GM18502 (cell line): ENCODE measurements around the gene BHLHE23.

Experiments used
- ATAC-seq: cut with Tn5 transposase; IDR thresholded peaks from one replicate; pipeline ENCODE4 v1.9.1; 2021; ENCODE audit warnings: mild to moderate bottlenecking; ENCODE audit not compliant: unreplicated experiment, poor library complexity

The BHLHE23 gene

DNA sequence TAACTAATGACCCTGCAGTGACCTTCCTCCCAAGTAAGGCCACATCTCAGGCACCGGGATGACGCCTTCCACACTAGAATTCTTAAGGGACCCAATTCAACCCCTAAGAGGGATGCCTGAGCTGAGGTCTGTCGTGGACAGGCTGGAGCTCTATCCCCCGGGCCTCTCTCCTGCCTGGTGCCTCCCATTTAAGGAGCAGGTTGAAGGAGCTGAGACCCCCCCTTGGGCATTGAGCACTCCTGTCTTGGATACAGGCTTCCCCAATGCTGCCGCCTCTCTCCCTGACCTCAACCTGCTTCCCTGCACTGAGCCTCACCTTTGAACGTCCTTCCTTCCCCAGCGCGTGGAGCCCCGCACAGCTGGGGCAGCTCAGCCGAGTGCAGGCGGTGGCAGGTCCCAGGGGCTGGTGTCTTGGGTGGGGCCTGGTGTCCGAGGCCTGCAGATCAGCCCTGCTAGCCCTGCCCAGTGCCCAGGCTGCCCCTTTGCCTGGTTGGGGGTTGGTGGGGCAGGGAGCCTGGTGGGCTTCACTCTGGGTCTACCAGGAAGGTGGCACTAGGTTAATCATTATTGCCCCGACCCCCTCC, 19.9 kb upstream of the BHLHE23 start:
- no peak for ATAC-seq

- no peak for ATAC-seq
Measured at GRCh38 chr20:63025534-63026331, 19.0 kb upstream of the BHLHE23 start.

GRCh38 chr20:63024573-63025392, 18.0 kb upstream of the BHLHE23 start:
- no peak for ATAC-seq

- no peak for ATAC-seq
Measured at GRCh38 chr20:63023936-63024571, 17.3 kb upstream of the BHLHE23 start.

DNA sequence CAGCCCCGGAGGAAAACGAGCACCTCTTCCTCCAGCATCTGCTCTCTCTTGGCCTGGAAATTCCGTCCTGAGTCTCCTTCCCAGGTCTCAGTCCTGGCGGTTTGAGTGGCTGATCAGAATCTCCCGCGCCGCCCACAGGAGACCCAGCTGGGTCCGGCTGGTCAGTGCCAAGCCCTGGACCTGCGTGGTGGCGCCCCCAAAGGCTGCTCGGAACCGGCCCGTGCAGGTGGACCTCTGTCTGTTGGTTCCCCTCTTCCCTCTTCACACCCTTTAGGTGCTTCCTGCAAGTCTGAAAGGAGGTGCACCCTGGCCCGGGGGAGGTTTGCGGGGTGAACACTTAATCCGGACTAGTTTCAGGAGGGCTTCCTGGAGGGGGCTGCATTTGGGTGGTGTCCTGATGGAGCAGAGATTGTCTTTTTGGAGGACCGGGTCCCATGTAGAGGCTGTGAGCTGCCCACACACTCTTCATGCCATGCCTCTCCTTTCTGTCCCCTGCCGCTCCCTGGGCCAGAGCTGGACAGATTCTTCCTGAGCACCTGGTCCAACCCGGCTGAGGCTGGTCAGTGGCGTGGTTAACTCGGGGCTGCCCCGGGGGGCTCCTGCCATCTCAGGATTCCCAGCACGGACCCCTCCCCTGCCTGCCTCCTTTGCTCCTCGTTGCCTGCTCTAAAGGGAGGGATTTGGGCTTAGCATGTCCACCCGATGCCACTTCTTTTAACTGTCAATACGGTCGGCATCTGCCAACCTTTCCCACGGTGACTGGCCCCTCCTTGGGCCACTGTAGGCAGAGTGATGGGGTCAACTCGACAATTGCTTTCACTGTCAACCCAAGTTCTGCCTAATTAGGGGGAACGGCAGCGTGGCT, 16.5 kb upstream of the BHLHE23 start:
- ATAC-seq: no peak

- no peak for ATAC-seq
Measured at GRCh38 chr20:63022501-63022900, 15.7 kb upstream of the BHLHE23 start.

- no peak for ATAC-seq
Measured at GRCh38 chr20:63021356-63022321, 14.9 kb upstream of the BHLHE23 start.

- no peak for ATAC-seq
Measured at GRCh38 chr20:63020681-63021080, 13.9 kb upstream of the BHLHE23 start.

DNA sequence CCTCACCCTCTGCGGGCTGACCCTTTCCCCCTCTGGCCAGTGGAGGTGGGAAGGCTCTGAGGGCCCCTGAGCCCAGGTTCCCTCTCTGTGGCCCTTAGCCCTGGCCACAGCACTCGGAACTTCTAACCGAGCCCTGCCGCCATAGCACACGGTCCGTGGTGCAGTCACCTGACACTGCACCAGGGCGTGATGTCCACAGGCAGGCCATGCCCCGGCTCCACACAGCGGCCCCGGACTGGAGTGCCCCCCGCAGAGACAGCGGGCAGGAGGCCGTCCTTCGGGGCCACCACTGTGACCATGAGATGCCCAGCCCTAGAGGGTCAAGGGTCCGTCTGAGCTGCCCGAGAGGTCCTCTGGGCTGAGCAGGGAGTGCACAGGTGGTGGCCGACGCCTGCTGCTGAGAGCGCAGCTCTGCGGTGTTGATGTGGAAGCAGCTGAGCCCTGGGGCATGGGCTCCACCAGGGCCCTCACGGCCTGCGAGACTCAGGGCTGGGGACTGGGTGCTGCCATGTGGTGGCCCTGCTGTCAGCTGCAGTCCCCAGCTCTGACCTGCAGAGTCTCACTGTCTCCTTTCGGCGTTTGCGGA, 11.2 kb upstream of the BHLHE23 start:
- ATAC-seq: no peak

- ATAC-seq: no peak
Measured at GRCh38 chr20:63017076-63017825, 10.5 kb upstream of the BHLHE23 start.

GRCh38 chr20:63016514-63017075, 9.8 kb upstream of the BHLHE23 start:
- no peak for ATAC-seq

DNA sequence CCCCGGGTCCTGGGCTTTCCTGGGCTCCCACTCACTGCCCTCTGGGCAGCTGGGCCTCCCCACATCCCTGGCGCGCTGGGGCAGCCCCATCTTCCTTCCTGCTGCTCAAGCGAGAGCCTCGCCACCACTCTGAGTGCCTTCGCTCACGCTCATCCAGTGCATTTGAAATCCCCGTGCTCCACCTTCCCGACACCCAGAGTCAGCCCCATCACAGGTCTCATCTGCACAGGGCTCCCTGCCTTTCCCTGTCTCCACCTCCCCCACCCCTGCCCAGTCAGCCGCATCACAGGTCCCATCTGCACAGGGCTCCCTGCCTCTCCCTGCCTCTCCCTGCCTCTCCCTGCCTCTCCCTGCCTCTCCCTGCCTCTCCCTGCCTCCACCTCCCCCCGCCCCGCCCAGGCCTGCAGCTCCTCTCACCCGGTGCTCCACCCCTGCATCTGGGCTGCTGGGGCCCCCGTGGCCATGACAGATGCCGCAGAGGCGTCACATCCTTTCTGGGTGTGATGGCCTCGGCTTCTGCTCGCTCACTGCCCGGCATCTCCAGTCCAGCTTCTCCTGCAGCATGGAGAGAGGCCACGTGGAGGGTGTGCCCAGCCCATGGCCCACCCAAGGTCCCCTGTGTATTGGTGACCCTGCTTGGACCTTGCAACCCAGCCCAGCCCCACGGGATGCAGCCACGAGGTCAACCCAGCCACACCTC, 9.0 kb upstream of the BHLHE23 start:
- no peak for ATAC-seq

DNA sequence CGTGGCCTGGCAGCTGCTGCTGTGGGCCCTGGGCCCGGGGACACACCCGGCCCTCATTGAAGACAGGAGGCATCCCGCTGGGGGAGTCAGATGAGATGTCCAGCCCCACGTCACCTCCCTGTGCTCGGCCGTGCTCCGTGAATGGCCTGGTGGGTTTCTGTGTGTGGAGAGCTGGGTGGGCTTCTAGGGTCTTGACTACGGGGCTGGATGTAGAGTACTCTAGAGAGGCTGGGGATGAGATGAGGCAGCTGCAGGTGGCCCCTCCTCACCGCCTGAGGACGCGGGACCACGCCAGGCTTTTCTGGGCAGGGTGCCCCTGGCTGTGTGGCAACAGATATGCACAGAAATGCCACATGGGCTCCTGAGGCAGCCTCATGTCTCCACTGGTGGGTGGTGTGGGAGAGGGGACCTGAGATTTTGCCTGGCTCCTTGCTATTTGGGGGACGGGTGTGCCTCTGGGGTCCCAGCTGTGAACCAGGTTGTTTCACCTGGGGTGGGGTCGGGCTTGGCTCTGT, 8.4 kb upstream of the BHLHE23 start:
- no peak for ATAC-seq

GRCh38 chr20:63014710-63015109, 7.9 kb upstream of the BHLHE23 start:
- ATAC-seq: no peak

GRCh38 chr20:63014287-63014686, 7.5 kb upstream of the BHLHE23 start:
- ATAC-seq: no peak

DNA sequence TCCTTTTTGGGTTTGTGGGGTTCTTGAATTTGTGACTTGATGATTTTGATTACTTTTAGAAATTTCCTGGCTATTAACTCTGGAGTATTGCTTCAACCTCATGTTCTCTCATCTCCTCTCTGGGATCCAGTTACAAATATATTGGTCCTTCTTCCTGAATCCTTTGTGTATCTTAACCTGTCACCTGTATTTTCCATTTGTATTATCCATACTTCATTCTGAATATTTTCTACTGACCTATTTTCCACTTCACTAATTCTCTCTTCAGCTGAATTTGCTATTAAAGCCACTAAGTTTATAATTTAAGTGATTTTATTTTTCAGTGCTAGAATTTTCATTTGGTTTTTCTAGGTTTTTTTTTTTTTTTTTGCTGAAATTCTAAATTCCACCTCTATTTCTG, 6.4 kb upstream of the BHLHE23 start:
- no peak for ATAC-seq

DNA sequence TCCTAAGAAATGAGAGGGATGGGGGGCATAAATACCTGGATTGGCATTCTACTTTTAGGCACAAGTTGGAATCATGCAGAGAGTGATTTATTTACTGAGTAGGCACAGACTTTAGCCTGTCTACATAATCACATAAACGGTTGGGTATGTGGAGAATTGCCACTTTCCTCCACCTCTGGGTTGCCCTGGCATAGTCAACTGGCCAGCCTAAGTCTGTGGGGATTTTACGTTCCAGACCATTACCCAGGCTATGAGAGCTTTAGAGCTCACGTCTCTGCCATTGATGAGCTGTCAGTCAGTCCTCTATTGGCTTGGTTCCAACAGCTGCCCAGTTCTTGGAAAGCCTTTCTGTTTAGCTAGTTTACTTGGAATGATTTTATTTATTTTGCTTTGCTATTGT, 5.0 kb upstream of the BHLHE23 start:
- ATAC-seq: no peak
